HepG2 (cell line): ENCODE measurements around the gene CHCHD3. TPM values are rescaled to one million over a fixed set of nuclear protein-coding genes. Genes with fewer than 3 reads are reported as not detected.

Source experiments
- ATAC-seq: fragments of 200-7000 bp; cut with Tn5 transposase; 3 replicates; pipeline ENCODE4 v1.9.1; 2020; ENCODE audit warnings: mild to moderate bottlenecking, moderate library complexity
- BruUV-seq: library from RNA; stranded (reverse); fragments of 400-500 nt; replicated peaks from 2 replicates; lab custom pipeline; 2021; lab: Mats Ljungman, UMichigan
- CTCF ChIA-PET: fragments of 300-600 bp; formaldehyde crosslinking; extraction: SDS; loops from one replicate; lab custom pipeline; 2021; ENCODE audit warnings: low total read pairs, inconsistent platforms, low intra/inter-chr PET ratio; lab: Yijun Ruan, JAX
- POLR2A ChIA-PET: fragments of 350-600 bp; sonication (Branson Sonifier 250); formaldehyde crosslinking; loops from one replicate; lab custom pipeline; 2020; ENCODE audit warnings: antibody characterized with exemption, inconsistent platforms; lab: Yijun Ruan, JAX
- DNase-seq: peaks from one replicate; pipeline ENCODE4 v3.0.0-alpha.2; 2015; ENCODE audit warnings: low spot score
- FAIRE-seq: peaks from 3 replicates; lab custom pipeline; 2011; peaks lifted over from hg19 to GRCh38; lab: Jason Lieb, UNC
- H2AFZ ChIP-seq: one replicate; pipeline ENCODE4 v1.6.1; 2011; ENCODE audit warnings: low read length, inconsistent platforms
- H3K27ac ChIP-seq: fragments of 300-600 bp; 3 replicates; pipeline ENCODE4 v1.8.0; 2011; ENCODE audit warnings: mixed run types, mild to moderate bottlenecking, mixed read lengths, low read length, inconsistent platforms; ENCODE audit not compliant: insufficient read depth; ENCODE audit errors: extremely low read length
- H3K27me3 ChIP-seq, 2 experiments: fragments of 200-600 bp in 1 of 2; 2 replicates in 1 of 2; 3 replicates in 1 of 2; pipeline versions ENCODE4 v1.6.0 to v1.8.0; 2011; ENCODE audit warnings: low read length in 2 of 2, mild to moderate bottlenecking in 2 of 2, moderate library complexity in 2 of 2, inconsistent platforms in 1 of 2; ENCODE audit not compliant: insufficient read depth in 2 of 2, control insufficient read depth in 1 of 2
- H3K36me3 ChIP-seq, 2 experiments: fragments of 200-600 bp in 1 of 2; replicated peaks in 1 of 2; 2 replicates in 1 of 2; 3 replicates in 1 of 2; pipeline versions ENCODE4 v1.5.1 to v1.8.0; 2011; ENCODE audit warnings: low read length in 2 of 2, inconsistent platforms in 1 of 2; ENCODE audit not compliant: insufficient read depth in 2 of 2, control insufficient read depth in 1 of 2
- H3K4me1 ChIP-seq: 2 replicates; pipeline ENCODE4 v1.5.1; 2012; ENCODE audit warnings: low read length, inconsistent platforms; ENCODE audit not compliant: insufficient read depth
- H3K4me2 ChIP-seq: 2 replicates; pipeline ENCODE4 v1.6.0; 2011; ENCODE audit warnings: low read depth, low read length, inconsistent platforms
- H3K4me3 ChIP-seq, 3 experiments: fragments of 200-600 bp in 1 of 3; sonication (generic), shearing (Covaris generic) in 1 of 3; replicated peaks in 1 of 3; 2 replicates each; pipeline ENCODE4 v1.5.1; 2011 to 2016; ENCODE audit warnings: low read length in 3 of 3, inconsistent platforms in 2 of 3, low read depth in 2 of 3, mild to moderate bottlenecking in 2 of 3, control low read depth in 1 of 3, mixed read lengths in 1 of 3; ENCODE audit not compliant: insufficient read depth in 1 of 3
- H3K79me2 ChIP-seq: one replicate; pipeline ENCODE4 v1.6.1; 2011; ENCODE audit warnings: low read length, inconsistent platforms; ENCODE audit not compliant: insufficient read depth
- H3K9ac ChIP-seq: 2 replicates; pipeline ENCODE4 v1.6.0; 2011; ENCODE audit warnings: mild to moderate bottlenecking, low read depth, low read length, inconsistent platforms; ENCODE audit not compliant: insufficient read depth
- H3K9me3 ChIP-seq: 2 replicates; pipeline ENCODE4 v1.5.1; 2012; ENCODE audit warnings: mild to moderate bottlenecking, low read length
- H4K20me1 ChIP-seq: 2 replicates; pipeline ENCODE4 v1.6.0; 2011; ENCODE audit warnings: inconsistent platforms, mild to moderate bottlenecking, low read length, moderate library complexity; ENCODE audit not compliant: insufficient read depth
- ADNP ChIP-seq: sonication (generic); formaldehyde crosslinking; IDR thresholded peaks from 2 replicates; pipeline ENCODE4 v1.4.0; 2020; ENCODE audit warnings: missing genetic modification reagents
- ARID2 ChIP-seq: sonication (generic); formaldehyde crosslinking; IDR thresholded peaks from 2 replicates; pipeline ENCODE4 v1.8.1; 2022; ENCODE audit warnings: mild to moderate bottlenecking, missing genetic modification reagents, borderline replicate concordance
- HNRNPH1 ChIP-seq: fragments of 200-400 bp; formaldehyde crosslinking; optimal IDR thresholded peaks from 2 replicates; pipeline ENCODE3; 2017; ENCODE audit warnings: mild to moderate bottlenecking, low read depth, low read length
- HNRNPL ChIP-seq: fragments of 200-400 bp; formaldehyde crosslinking; IDR thresholded peaks from 2 replicates; pipeline ENCODE4 v1.6.1; 2017; ENCODE audit warnings: mild to moderate bottlenecking, low read depth, low read length
- KLF9 ChIP-seq: IDR thresholded peaks from 2 replicates; pipeline ENCODE4 v1.6.1; 2016; ENCODE audit warnings: low read depth
- MTA1 ChIP-seq: sonication (generic); formaldehyde crosslinking; IDR thresholded peaks from 2 replicates; pipeline ENCODE4 v1.4.0; 2020; ENCODE audit warnings: missing genetic modification reagents, mild to moderate bottlenecking, borderline replicate concordance
- NRL ChIP-seq: sonication (generic); formaldehyde crosslinking; IDR thresholded peaks from 2 replicates; pipeline ENCODE4 v1.5.0; 2020; ENCODE audit warnings: missing genetic modification reagents, mild to moderate bottlenecking, moderate library complexity, borderline replicate concordance
- PRPF4 ChIP-seq: fragments of 200-400 bp; formaldehyde crosslinking; IDR thresholded peaks from 2 replicates; pipeline ENCODE4 v1.6.1; 2016; ENCODE audit warnings: low read length, low read depth; ENCODE audit not compliant: poor library complexity, severe bottlenecking
- SETDB1 ChIP-seq: sonication (generic); formaldehyde crosslinking; IDR thresholded peaks from 2 replicates; pipeline ENCODE4 v1.5.1; 2020; ENCODE audit warnings: missing genetic modification reagents, mild to moderate bottlenecking, borderline replicate concordance
- SNRNP70 ChIP-seq: fragments of 200-400 bp; formaldehyde crosslinking; IDR thresholded peaks from 2 replicates; pipeline ENCODE4 v1.6.1; 2017; ENCODE audit warnings: mild to moderate bottlenecking, low read depth, low read length, moderate library complexity
- SRSF1 ChIP-seq: fragments of 200-400 bp; formaldehyde crosslinking; optimal IDR thresholded peaks from 2 replicates; pipeline ENCODE3; 2017; ENCODE audit warnings: mild to moderate bottlenecking, low read depth, low read length, moderate library complexity
- SSRP1 ChIP-seq: IDR thresholded peaks from 2 replicates; pipeline ENCODE4 v1.6.1; 2016; ENCODE audit warnings: control low read depth
- TRIM24 ChIP-seq: sonication (generic); formaldehyde crosslinking; IDR thresholded peaks from 2 replicates; pipeline ENCODE4 v1.8.0; 2022; ENCODE audit warnings: mild to moderate bottlenecking, missing genetic modification reagents
- ZNF224 ChIP-seq: sonication (generic); formaldehyde crosslinking; IDR thresholded peaks from 2 replicates; pipeline ENCODE4 v1.5.0; 2020; ENCODE audit warnings: mild to moderate bottlenecking, missing genetic modification reagents
- ZNF777 ChIP-seq: sonication (generic); formaldehyde crosslinking; IDR thresholded peaks from 2 replicates; pipeline ENCODE4 v1.4.0; 2020; ENCODE audit warnings: missing genetic modification reagents
- WGBS: methylation state at CpG from one replicate; pipeline ENCODE4 v1.1.6; 2017; ENCODE audit warnings: low lambda C conversion rate; 5-methylcytosine and 5-hydroxymethylcytosine counted together
- in situ Hi-C: cut with HindIII; loops from 2 replicates; pipeline ENCODE4 v1.10.0; 2017; ENCODE audit warnings: low pct_unique_long_range_greater_than_20kb; ENCODE audit not compliant: extremely low pct_ligation_motif_present
- intact Hi-C: fragments of 100-400 bp; cut with micrococcal nuclease; formaldehyde crosslinking; loops from one replicate; pipeline ENCODE4 v1.10.0; 2022; ENCODE audit not compliant: unreplicated experiment
- polyA plus RNA-seq, 8 experiments: library from polyadenylated mRNA; depleted of rRNA in 3 of 8; stranded (reverse) in 7 of 8; unstranded in 1 of 8; fragments of >200 nt; fragmentation: Illumina TruSeq in 4 of 8; extraction: Trizol in 4 of 8; gene quantifications; 2 replicates each; pipeline versions ENCODE4 v1.2.1 to v1.2.3, GENCODE V29; 2011 to 2016; ENCODE audit warnings: low read depth in 4 of 8, missing spikeins in 1 of 8, mixed read lengths in 1 of 8; ENCODE audit not compliant: insufficient read depth in 1 of 8
- total RNA-seq, 5 experiments: library from RNA; depleted of rRNA; stranded (reverse); fragments of >200 nt; fragmentation: Illumina TruSeq; extraction: Trizol; gene quantifications; 2 replicates each; pipeline ENCODE4 v1.2.3, GENCODE V29; 2016; ENCODE audit warnings: low read depth in 1 of 5
- TF ChIP-seq, protein P1 (sequence below): IDR thresholded peaks from 2 replicates; pipeline ENCODE4 v1.6.1; 2016; ENCODE audit warnings: low read depth, borderline replicate concordance
- TF ChIP-seq, protein P2 (sequence below): sonication (generic); formaldehyde crosslinking; IDR thresholded peaks from 2 replicates; pipeline ENCODE4 v1.5.0; 2020; ENCODE audit warnings: missing genetic modification reagents
- TF ChIP-seq, protein P3 (sequence below): sonication (generic); formaldehyde crosslinking; IDR thresholded peaks from 2 replicates; pipeline ENCODE4 v1.5.0; 2020; ENCODE audit warnings: mild to moderate bottlenecking, missing genetic modification reagents
- TF ChIP-seq, protein P4 (sequence below): sonication (generic); formaldehyde crosslinking; IDR thresholded peaks from 2 replicates; pipeline ENCODE4 v1.9.0; 2021; ENCODE audit warnings: missing genetic modification reagents, borderline replicate concordance
- TF ChIP-seq, protein P5 (sequence below): sonication (generic); formaldehyde crosslinking; IDR thresholded peaks from 2 replicates; pipeline ENCODE4 v1.8.0; 2022; ENCODE audit warnings: mild to moderate bottlenecking, missing genetic modification reagents, moderate library complexity

The CHCHD3 gene
- total and polyA plus RNA-seq, 2 of the 13 experiments (the other 11 are each of a cell fraction or from before 2014, with no cell fraction given) = 32.7 to 86.8 TPM

DNA sequence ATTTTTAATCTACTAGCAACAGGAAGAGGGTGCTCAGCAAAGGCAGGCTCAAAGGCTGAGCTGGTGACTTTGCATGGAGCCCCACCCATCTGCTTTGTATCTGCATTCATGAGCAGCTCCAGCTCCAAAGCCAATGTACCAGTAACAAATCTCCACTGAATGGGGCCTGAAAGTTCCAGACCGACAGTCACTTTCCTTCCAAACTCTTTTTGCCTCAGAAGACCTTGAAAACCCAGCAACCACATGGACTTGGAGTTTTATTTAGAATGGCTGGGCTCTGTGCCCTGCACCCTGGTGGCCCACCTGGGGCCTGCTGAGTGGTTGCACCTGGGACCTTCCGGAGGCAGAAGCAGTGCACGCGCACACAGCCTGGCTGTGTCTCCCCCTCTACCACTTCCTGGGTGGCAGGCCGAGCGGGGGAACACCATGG is 310.6 kb downstream of the CHCHD3 start:
- no TSS peak for BruUV-seq
- DNase-seq = no peak
- CTCF ChIA-PET = no interaction called here
- Histone ChIP-seq H3K4me2 (no peak overlapping the region), H2AFZ (no peak overlapping the region), H3K27ac (no peak overlapping the region)
- in situ Hi-C loops = no loop called here
- TF ChIP-seq, protein P1, sequence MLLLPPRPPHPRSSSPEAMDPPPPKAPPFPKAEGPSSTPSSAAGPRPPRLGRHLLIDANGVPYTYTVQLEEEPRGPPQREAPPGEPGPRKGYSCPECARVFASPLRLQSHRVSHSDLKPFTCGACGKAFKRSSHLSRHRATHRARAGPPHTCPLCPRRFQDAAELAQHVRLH (CRISPR knock-in tag) = no peak
- TF ChIP-seq SNRNP70 (no peak), ARID2 (CRISPR knock-in tag) (no peak), PRPF4 (no peak), ADNP (CRISPR knock-in tag) (no peak), KLF9 (CRISPR knock-in tag) (no peak), SETDB1 (CRISPR knock-in tag) (no peak), MTA1 (CRISPR knock-in tag) (no peak), TRIM24 (CRISPR knock-in tag) (no peak), SSRP1 (CRISPR knock-in tag) (no peak), NRL (no peak), HNRNPH1 (no peak), ZNF777 (no peak), HNRNPL (no peak), ZNF224 (CRISPR knock-in tag) (no peak), SRSF1 (no peak)
- TF ChIP-seq, protein P2, sequence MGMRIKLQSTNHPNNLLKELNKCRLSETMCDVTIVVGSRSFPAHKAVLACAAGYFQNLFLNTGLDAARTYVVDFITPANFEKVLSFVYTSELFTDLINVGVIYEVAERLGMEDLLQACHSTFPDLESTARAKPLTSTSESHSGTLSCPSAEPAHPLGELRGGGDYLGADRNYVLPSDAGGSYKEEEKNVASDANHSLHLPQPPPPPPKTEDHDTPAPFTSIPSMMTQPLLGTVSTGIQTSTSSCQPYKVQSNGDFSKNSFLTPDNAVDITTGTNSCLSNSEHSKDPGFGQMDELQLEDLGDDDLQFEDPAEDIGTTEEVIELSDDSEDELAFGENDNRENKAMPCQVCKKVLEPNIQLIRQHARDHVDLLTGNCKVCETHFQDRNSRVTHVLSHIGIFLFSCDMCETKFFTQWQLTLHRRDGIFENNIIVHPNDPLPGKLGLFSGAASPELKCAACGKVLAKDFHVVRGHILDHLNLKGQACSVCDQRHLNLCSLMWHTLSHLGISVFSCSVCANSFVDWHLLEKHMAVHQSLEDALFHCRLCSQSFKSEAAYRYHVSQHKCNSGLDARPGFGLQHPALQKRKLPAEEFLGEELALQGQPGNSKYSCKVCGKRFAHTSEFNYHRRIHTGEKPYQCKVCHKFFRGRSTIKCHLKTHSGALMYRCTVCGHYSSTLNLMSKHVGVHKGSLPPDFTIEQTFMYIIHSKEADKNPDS = no peak
- TF ChIP-seq, protein P3, sequence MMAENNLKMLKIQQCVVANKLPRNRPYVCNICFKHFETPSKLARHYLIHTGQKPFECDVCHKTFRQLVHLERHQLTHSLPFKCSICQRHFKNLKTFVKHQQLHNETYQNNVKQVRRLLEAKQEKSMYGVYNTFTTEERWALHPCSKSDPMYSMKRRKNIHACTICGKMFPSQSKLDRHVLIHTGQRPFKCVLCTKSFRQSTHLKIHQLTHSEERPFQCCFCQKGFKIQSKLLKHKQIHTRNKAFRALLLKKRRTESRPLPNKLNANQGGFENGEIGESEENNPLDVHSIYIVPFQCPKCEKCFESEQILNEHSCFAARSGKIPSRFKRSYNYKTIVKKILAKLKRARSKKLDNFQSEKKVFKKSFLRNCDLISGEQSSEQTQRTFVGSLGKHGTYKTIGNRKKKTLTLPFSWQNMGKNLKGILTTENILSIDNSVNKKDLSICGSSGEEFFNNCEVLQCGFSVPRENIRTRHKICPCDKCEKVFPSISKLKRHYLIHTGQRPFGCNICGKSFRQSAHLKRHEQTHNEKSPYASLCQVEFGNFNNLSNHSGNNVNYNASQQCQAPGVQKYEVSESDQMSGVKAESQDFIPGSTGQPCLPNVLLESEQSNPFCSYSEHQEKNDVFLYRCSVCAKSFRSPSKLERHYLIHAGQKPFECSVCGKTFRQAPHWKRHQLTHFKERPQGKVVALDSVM (CRISPR knock-in tag) = no peak
- TF ChIP-seq, protein P4, sequence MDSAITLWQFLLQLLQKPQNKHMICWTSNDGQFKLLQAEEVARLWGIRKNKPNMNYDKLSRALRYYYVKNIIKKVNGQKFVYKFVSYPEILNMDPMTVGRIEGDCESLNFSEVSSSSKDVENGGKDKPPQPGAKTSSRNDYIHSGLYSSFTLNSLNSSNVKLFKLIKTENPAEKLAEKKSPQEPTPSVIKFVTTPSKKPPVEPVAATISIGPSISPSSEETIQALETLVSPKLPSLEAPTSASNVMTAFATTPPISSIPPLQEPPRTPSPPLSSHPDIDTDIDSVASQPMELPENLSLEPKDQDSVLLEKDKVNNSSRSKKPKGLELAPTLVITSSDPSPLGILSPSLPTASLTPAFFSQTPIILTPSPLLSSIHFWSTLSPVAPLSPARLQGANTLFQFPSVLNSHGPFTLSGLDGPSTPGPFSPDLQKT (CRISPR knock-in tag) = no peak
- TF ChIP-seq, protein P5, sequence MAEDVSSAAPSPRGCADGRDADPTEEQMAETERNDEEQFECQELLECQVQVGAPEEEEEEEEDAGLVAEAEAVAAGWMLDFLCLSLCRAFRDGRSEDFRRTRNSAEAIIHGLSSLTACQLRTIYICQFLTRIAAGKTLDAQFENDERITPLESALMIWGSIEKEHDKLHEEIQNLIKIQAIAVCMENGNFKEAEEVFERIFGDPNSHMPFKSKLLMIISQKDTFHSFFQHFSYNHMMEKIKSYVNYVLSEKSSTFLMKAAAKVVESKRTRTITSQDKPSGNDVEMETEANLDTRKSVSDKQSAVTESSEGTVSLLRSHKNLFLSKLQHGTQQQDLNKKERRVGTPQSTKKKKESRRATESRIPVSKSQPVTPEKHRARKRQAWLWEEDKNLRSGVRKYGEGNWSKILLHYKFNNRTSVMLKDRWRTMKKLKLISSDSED (CRISPR knock-in tag) = no peak
- TF ChIP-seq, all 625 proteins: peak for 0
- POLR2A ChIA-PET = no interaction called here
- H3K4me1 ChIP-seq = no peaks in the 10 kb centered on the region
- H3K4me3 ChIP-seq = no peak overlapping the region
- H3K9ac ChIP-seq = no peak overlapping the region
- WGBS = 49% methylated on average over 6 of the region's 6 CpGs
- no peaks in the 10 kb centered on the region for H3K79me2 ChIP-seq
- peaks cover 0 to 5% of the 10 kb centered on the region in 2 experiments; a peak in 1 of 5 replicates for H3K27me3 ChIP-seq
- intact Hi-C loops = no loop called here
- no peaks in the 10 kb centered on the region for H4K20me1 ChIP-seq
- FAIRE-seq (no peak), ATAC-seq (peak; percentile 88)
- peaks cover 6% of the 10 kb centered on the region; the same call in 1 of the 2 replicates for H3K9me3 ChIP-seq
- no peaks in the 10 kb centered on the region for H3K36me3 ChIP-seq
